PC-3 (cell line): ENCODE measurements around the gene ZFP62.

Experiments used
- CTCF ChIP-seq: fragments of 300-600 bp; sonication (generic); conservative IDR thresholded peaks from 2 replicates; pipeline ENCODE4 v1.5.1; 2017; ENCODE audit warnings: antibody characterized with exemption, low read depth, mild to moderate bottlenecking, low read length
- EZH2phosphoT487 ChIP-seq: fragments of 300-600 bp; sonication (generic); IDR thresholded peaks from 2 replicates; pipeline ENCODE4 v1.6.1; 2018; ENCODE audit warnings: mild to moderate bottlenecking, antibody characterized with exemption, low read length, borderline replicate concordance

DNA sequence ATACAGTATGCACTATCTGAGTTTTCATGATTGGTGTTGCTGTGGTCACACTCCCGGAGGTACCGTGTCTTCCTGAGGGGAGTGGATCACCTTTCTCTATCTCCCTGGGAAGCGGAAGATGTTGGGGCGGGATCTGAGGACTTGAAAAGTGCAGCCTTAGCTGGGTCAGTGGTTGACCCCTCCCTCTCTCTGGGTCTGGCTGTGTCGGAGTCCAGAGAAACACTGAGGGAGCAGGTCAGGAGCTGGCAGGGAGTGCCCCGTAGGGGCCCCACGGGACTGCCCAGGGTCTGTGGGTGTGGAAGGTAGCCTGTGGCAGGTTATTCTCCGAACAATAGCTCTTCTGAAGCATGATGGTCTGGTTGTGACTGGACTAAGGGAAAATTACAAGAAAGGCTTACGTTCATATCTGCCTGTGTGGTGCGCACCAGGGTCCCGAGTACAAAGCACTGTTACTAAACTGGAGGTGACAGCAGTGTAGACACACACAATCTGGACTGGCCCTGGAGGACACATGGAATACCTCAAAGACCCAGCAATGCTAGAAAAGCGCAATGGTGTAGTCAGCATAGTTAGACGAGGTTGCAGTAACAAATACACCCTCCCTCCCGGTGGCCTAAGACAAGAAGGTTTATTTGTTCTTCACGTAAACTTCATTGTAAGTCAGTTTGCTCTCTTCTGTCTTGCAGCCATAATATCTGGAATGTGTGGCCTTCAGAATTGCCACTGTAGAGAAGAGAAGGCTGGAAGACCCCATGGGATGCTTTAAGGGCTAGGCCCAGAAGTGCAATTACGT lies 9.4 kb upstream of the ZFP62 start:
- TF ChIP-seq EZH2phosphoT487 (no peak), CTCF (no peak)
